Adrenal gland (tissue), 5 donors: Measurements from ENCODE around the gene CARM1.

ENCODE experiments used
- CTCF ChIP-seq, 6 experiments: fragments of 450-650 bp in 4 of 6; fragments of 200-600 bp in 2 of 6; sonication (generic) in 1 of 6; IDR thresholded peaks; 1 replicate in 5 of 6; 2 replicates in 1 of 6; pipeline versions ENCODE4 v1.5.1 to v1.8.0; 2016 to 2021; ENCODE audit warnings: antibody characterized with exemption in 6 of 6, mild to moderate bottlenecking in 2 of 6, moderate library complexity in 1 of 6
- POLR2A ChIP-seq, 2 donors: fragments of 450-650 bp; IDR thresholded peaks; one replicate each; pipeline ENCODE4 v1.6.1; 2017; ENCODE audit warnings: antibody characterized with exemption in 2 of 2, mild to moderate bottlenecking in 2 of 2, moderate library complexity in 1 of 2
- donor health status: DM: no; HTN: no; CAD: no.

DNA sequence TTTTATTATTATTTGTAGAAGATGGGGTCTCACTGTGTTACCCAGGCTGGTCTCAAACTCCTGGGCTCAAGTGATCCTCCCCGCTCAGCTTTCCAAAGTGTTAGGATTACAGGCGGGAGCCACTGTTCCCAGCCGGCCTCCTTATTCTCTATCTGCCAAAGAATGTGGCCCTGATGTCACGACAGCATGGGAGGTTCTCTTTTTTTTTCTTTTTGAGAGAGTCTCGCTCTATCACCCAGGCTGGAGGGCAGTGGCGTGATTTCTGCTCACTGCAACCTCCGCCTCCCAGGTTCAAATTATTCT is 23.5 kb downstream of the CARM1 start:
- TF ChIP-seq POLR2A (IDR thresholded peaks at IDR 0.05) = no peak
- no peak for TF ChIP-seq CTCF (IDR thresholded peaks at IDR 0.05)
